HepG2 (cell line): Measurements from ENCODE around the gene FARSB. TPM values are rescaled to one million over a fixed set of nuclear protein-coding genes. Genes with fewer than 3 reads are reported as not detected.

ENCODE experiments used
- BRD4 ChIP-seq: sonication (generic); formaldehyde crosslinking; IDR thresholded peaks from 2 replicates; pipeline ENCODE4 v1.4.0; 2020; ENCODE audit warnings: missing genetic modification reagents
- CBX5 ChIP-seq: sonication (generic); formaldehyde crosslinking; IDR thresholded peaks from 2 replicates; pipeline ENCODE4 v1.4.0; 2020; ENCODE audit warnings: missing genetic modification reagents, borderline replicate concordance
- DMAP1 ChIP-seq: IDR thresholded peaks from 2 replicates; pipeline ENCODE4 v1.6.1; 2016
- FOXA3 ChIP-seq: IDR thresholded peaks from 2 replicates; pipeline ENCODE4 v1.6.1; 2016; ENCODE audit warnings: missing genetic modification reagents, missing compliant biosample characterization
- LRRFIP1 ChIP-seq: sonication (generic); formaldehyde crosslinking; conservative IDR thresholded peaks from 2 replicates; pipeline ENCODE4 v1.4.0; 2020; ENCODE audit warnings: missing genetic modification reagents
- PAX8 ChIP-seq: sonication (generic); formaldehyde crosslinking; IDR thresholded peaks from 2 replicates; pipeline ENCODE4 v1.8.0; 2022; ENCODE audit warnings: mild to moderate bottlenecking, missing genetic modification reagents, borderline replicate concordance
- RFXANK ChIP-seq: IDR thresholded peaks from 2 replicates; pipeline ENCODE4 v1.6.1; 2016
- TEF ChIP-seq: sonication (generic); formaldehyde crosslinking; IDR thresholded peaks from 2 replicates; pipeline ENCODE4 v1.5.0; 2020; ENCODE audit warnings: missing genetic modification reagents
- TFAP4 ChIP-seq: sonication (generic); IDR thresholded peaks from 2 replicates; pipeline ENCODE4 v1.6.1; 2016; ENCODE audit warnings: low read depth, borderline replicate concordance
- TFE3 ChIP-seq: IDR thresholded peaks from 2 replicates; pipeline ENCODE4 v1.6.1; 2016
- ZNF180 ChIP-seq: sonication (generic); formaldehyde crosslinking; IDR thresholded peaks from 2 replicates; pipeline ENCODE4 v1.4.0; 2020; ENCODE audit warnings: low read depth, missing genetic modification reagents, borderline replicate concordance
- ZNF281 ChIP-seq: sonication (generic); formaldehyde crosslinking; IDR thresholded peaks from 2 replicates; pipeline ENCODE4 v1.4.0; 2020; ENCODE audit warnings: missing genetic modification reagents, borderline replicate concordance
- ZNF317 ChIP-seq: sonication (generic); formaldehyde crosslinking; IDR thresholded peaks from 2 replicates; pipeline ENCODE4 v1.5.0; 2020; ENCODE audit warnings: mild to moderate bottlenecking, missing genetic modification reagents
- ZNF556 ChIP-seq: sonication (generic); formaldehyde crosslinking; IDR thresholded peaks from 2 replicates; pipeline ENCODE4 v1.4.0; 2020; ENCODE audit warnings: mild to moderate bottlenecking, missing genetic modification reagents, borderline replicate concordance
- ZNF567 ChIP-seq: sonication (generic); formaldehyde crosslinking; IDR thresholded peaks from 2 replicates; pipeline ENCODE4 v1.8.1; 2023; ENCODE audit warnings: mild to moderate bottlenecking, missing genetic modification reagents, borderline replicate concordance
- ZNF703 ChIP-seq: sonication (generic); formaldehyde crosslinking; IDR thresholded peaks from 2 replicates; pipeline ENCODE4 v1.5.1; 2020; ENCODE audit warnings: missing genetic modification reagents, mild to moderate bottlenecking, moderate library complexity, borderline replicate concordance
- ZUFSP ChIP-seq: sonication (generic); formaldehyde crosslinking; IDR thresholded peaks from 2 replicates; pipeline ENCODE4 v1.9.0; 2021; ENCODE audit warnings: missing genetic modification reagents, mild to moderate bottlenecking, borderline replicate concordance
- polyA plus RNA-seq, 8 experiments: library from polyadenylated mRNA; depleted of rRNA in 3 of 8; stranded (reverse) in 7 of 8; unstranded in 1 of 8; fragments of >200 nt; fragmentation: Illumina TruSeq in 4 of 8; extraction: Trizol in 4 of 8; gene quantifications; 2 replicates each; pipeline versions ENCODE4 v1.2.1 to v1.2.3, GENCODE V29; 2011 to 2016; ENCODE audit warnings: low read depth in 4 of 8, missing spikeins in 1 of 8, mixed read lengths in 1 of 8; ENCODE audit not compliant: insufficient read depth in 1 of 8
- total RNA-seq, 5 experiments: library from RNA; depleted of rRNA; stranded (reverse); fragments of >200 nt; fragmentation: Illumina TruSeq; extraction: Trizol; gene quantifications; 2 replicates each; pipeline ENCODE4 v1.2.3, GENCODE V29; 2016; ENCODE audit warnings: low read depth in 1 of 5

FARSB gene
- total and polyA plus RNA-seq, 2 of the 13 experiments (the other 11 are each of a cell fraction or from before 2014, with no cell fraction given): 23.3 to 45.9 TPM

- TF ChIP-seq BRD4 (CRISPR knock-in tag): peak; percentile 76; the same call in 1 of the 2 replicates
- TF ChIP-seq ZNF180 (CRISPR knock-in tag): no peak
- TF ChIP-seq ZNF567: no peak
- TF ChIP-seq ZNF281 (CRISPR knock-in tag): peak; percentile 72; the same call in 1 of the 2 replicates
- peak; percentile 98 for TF ChIP-seq DMAP1 (CRISPR knock-in tag)
- peak; percentile 9; the same call in 1 of the 2 replicates for TF ChIP-seq FOXA3 (CRISPR knock-in tag)
- no peak for TF ChIP-seq ZUFSP (CRISPR knock-in tag)
- peak; percentile 60 for TF ChIP-seq PAX8 (CRISPR knock-in tag)
- TF ChIP-seq TFAP4: peak; percentile 43; the same call in 1 of the 2 replicates
- TF ChIP-seq TEF: no peak
- TF ChIP-seq ZNF703: no peak
- peak; percentile 58; the same call in 1 of the 2 replicates for TF ChIP-seq ZNF317 (CRISPR knock-in tag)
- peak; percentile 76; the same call in 1 of the 2 replicates for TF ChIP-seq CBX5 (CRISPR knock-in tag)
- TF ChIP-seq RFXANK: no peak; the same call in 1 of the 2 replicates
- 0 out of 2 replicates have a peak, but pooled peaks have one; percentile 55 for TF ChIP-seq ZNF556
- peak; percentile 33 for TF ChIP-seq TFE3 (CRISPR knock-in tag)
- no peak for TF ChIP-seq LRRFIP1 (CRISPR knock-in tag)
Measured at GRCh38 chr2:222655787-222656525, at the start of gene FARSB (continued).
